Mesothelial cell of epicardium (in vitro differentiated cells): Measurements from ENCODE around the gene RLBP1. TPM values are rescaled to one million over a fixed set of nuclear protein-coding genes. Genes with fewer than 3 reads are reported as not detected.

Source experiments
- DNase-seq, 2 experiments: peaks; one replicate each; pipeline ENCODE4 v3.0.0; 2021; ENCODE audit warnings: low spot score in 2 of 2; ENCODE audit not compliant: unreplicated experiment in 2 of 2
- H3K27ac Mint-ChIP-seq: 2 replicates; pipeline ENCODE4 v1.8.0; 2021; ENCODE audit warnings: mixed read lengths
- H3K27me3 Mint-ChIP-seq: 2 replicates; pipeline ENCODE4 v1.8.0; 2021; ENCODE audit warnings: low read depth, mixed read lengths
- H3K36me3 Mint-ChIP-seq: 2 replicates; pipeline ENCODE4 v1.8.0; 2021; ENCODE audit warnings: mixed read lengths
- H3K4me1 Mint-ChIP-seq: 2 replicates; pipeline ENCODE4 v1.8.0; 2021; ENCODE audit warnings: mixed read lengths
- H3K4me3 Mint-ChIP-seq: 2 replicates; pipeline ENCODE4 v1.8.0; 2021; ENCODE audit warnings: mild to moderate bottlenecking, moderate library complexity, mixed read lengths
- H3K9me3 Mint-ChIP-seq: 2 replicates; pipeline ENCODE4 v1.8.0; 2021; ENCODE audit warnings: mixed read lengths
- total RNA-seq: library from RNA; stranded (reverse); gene quantifications from 3 replicates; pipeline ENCODE4 v1.2.1, GENCODE V29; 2021
- TF ChIP-seq, protein P1 (sequence below): fragments of 200-600 bp; sonication (generic); IDR thresholded peaks from one replicate; pipeline ENCODE4 v1.5.0; 2021; ENCODE audit warnings: antibody characterized with exemption; ENCODE audit not compliant: unreplicated experiment

The RLBP1 gene
- total RNA-seq, 1 donor from 2014 or later: not detected

DNA sequence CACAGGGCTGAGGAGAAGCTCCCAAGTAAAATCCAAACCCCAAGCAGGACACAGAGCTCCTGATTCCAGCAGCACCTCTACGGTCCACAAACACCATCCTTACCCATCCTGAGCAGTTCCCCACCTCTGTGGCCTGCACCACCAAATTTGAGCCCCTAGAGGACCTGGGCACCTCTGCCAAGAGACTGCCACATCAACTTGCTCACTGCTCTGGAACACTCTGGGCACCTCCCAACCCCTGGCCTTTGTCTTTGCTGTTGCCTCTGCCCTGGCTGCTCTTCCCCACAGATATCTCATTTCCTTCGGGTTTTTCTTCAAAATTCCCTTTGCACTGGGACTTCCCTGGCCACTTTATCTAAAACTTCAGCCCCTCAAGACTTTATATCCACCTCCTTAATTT, 5.8 kb downstream of the RLBP1 start:
- no peak overlapping the region for H3K27ac Mint-ChIP-seq
- no peak for DNase-seq
- H3K27me3 Mint-ChIP-seq: peaks cover 25% of the 10 kb centered on the region
- H3K4me3 Mint-ChIP-seq: no peak overlapping the region
- H3K36me3 Mint-ChIP-seq: no peaks in the 10 kb centered on the region
- H3K4me1 Mint-ChIP-seq: no peaks in the 10 kb centered on the region
- H3K9me3 Mint-ChIP-seq: no peaks in the 10 kb centered on the region
- TF ChIP-seq, protein P1, sequence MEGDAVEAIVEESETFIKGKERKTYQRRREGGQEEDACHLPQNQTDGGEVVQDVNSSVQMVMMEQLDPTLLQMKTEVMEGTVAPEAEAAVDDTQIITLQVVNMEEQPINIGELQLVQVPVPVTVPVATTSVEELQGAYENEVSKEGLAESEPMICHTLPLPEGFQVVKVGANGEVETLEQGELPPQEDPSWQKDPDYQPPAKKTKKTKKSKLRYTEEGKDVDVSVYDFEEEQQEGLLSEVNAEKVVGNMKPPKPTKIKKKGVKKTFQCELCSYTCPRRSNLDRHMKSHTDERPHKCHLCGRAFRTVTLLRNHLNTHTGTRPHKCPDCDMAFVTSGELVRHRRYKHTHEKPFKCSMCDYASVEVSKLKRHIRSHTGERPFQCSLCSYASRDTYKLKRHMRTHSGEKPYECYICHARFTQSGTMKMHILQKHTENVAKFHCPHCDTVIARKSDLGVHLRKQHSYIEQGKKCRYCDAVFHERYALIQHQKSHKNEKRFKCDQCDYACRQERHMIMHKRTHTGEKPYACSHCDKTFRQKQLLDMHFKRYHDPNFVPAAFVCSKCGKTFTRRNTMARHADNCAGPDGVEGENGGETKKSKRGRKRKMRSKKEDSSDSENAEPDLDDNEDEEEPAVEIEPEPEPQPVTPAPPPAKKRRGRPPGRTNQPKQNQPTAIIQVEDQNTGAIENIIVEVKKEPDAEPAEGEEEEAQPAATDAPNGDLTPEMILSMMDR: no peak

DNA sequence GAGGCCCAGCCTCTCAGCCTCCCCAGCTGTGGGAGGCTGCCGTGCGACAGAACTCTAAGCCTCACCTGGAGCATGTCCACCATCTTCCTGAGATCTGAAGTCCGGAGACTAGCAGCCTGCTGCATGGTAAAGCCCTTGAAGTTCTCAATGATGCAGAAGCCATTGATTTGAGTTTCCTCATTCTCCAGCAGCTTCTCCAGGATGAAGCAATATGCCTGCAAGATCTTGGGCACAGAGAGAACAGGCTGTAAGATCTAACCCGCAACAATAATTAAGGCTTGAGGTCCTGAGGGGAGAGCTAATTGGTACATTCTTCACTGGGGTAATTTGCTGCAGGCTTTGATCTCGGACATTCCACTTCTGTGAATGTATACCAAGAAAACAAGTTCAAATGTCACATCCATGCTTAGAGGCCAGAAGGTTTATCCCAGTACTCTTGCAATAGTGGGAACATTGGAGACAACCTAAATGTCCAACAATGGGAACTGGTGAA, 9.7 kb downstream of the RLBP1 start:
- Mint-ChIP-seq H3K9me3 (no peaks in the 10 kb centered on the region), H3K36me3 (no peaks in the 10 kb centered on the region), H3K27ac (no peak overlapping the region), H3K4me3 (no peak overlapping the region), H3K27me3 (peaks cover 16% of the 10 kb centered on the region), H3K4me1 (no peaks in the 10 kb centered on the region)
- TF ChIP-seq, protein P1: no peak
- DNase-seq: no peak

GRCh38 chr15:89209057-89209456, 12.3 kb downstream of the RLBP1 start:
- TF ChIP-seq, protein P1: no peak
- no peak for DNase-seq
- no peaks in the 10 kb centered on the region for H3K4me1 Mint-ChIP-seq
- H3K4me3 Mint-ChIP-seq: no peak overlapping the region
- H3K27me3 Mint-ChIP-seq: peaks cover 6% of the 10 kb centered on the region
- H3K27ac Mint-ChIP-seq: no peak overlapping the region
- no peaks in the 10 kb centered on the region for H3K36me3 Mint-ChIP-seq
- no peaks in the 10 kb centered on the region for H3K9me3 Mint-ChIP-seq

DNA sequence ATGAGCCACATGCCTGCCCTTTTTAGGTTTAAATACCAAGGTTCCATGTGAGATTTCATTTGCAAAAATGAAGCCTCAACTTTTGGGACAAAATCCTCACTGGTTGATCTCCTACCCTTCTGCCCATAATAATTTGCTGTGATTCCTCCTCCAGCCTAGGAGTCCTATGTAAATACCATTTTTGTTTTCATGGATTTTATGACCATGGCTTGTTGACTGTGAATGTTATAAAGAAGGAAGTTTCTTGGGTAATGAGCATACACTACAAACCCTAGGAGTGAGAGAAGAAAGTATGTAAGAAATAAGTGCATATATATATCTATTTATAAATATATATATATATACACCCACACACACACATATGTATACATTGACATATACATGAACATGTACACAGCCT, 13.1 kb downstream of the RLBP1 start:
- Mint-ChIP-seq H3K27me3 (peaks cover 7% of the 10 kb centered on the region), H3K9me3 (no peaks in the 10 kb centered on the region), H3K27ac (no peak overlapping the region), H3K4me1 (no peaks in the 10 kb centered on the region), H3K4me3 (no peak overlapping the region), H3K36me3 (no peaks in the 10 kb centered on the region)
- TF ChIP-seq, protein P1: no peak
- DNase-seq: no peak

DNA sequence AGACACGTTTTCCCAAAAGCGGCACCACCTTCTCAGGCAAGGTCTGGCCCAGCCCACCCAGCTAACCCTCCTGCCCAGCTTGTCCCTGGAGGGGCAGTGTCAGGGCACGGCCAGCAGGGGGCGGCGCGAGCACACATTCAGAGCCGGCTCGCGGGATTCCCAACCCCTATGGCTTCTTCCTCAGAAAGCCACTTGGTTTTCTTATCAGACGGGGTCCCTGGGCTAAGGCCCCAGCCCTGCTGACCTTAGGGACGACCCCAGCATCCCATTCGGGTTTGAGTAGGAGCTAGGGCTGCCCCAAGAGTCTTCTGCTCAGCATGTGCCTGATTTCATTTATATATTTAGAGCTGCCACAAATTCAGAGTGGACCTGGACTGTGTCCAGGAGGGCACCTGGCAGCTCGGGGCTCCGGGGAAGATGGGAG, 14.5 kb downstream of the RLBP1 start:
- Mint-ChIP-seq H3K27me3 (peaks cover 7% of the 10 kb centered on the region), H3K9me3 (no peaks in the 10 kb centered on the region), H3K4me3 (no peak overlapping the region), H3K36me3 (no peaks in the 10 kb centered on the region), H3K27ac (no peak overlapping the region), H3K4me1 (no peaks in the 10 kb centered on the region)
- DNase-seq: peak; percentile 57 to 86
- TF ChIP-seq, protein P1: peak; percentile 98
